Astrocyte (in vitro differentiated cells and primary cell): ENCODE data around the gene MAP10.

Source experiments
- CTCF ChIP-seq: IDR thresholded peaks from 2 replicates; pipeline ENCODE4 v1.5.1; 2011; ENCODE audit warnings: low read depth, mild to moderate bottlenecking, inconsistent platforms, low read length, moderate library complexity; ENCODE audit not compliant: insufficient read depth
- EZH2 ChIP-seq: IDR thresholded peaks from 2 replicates; pipeline ENCODE4 v1.6.1; 2012; ENCODE audit warnings: mild to moderate bottlenecking, low read length, inconsistent platforms; ENCODE audit not compliant: insufficient read depth

- no peak for TF ChIP-seq CTCF
- no peak for TF ChIP-seq EZH2
Measured at GRCh38 chr1:232810856-232811255, 5.6 kb downstream of the MAP10 start.
